H7 (cell line): ENCODE results near the gene HNRNPF. TPM values are rescaled to one million over a fixed set of nuclear protein-coding genes. Genes with fewer than 3 reads are reported as not detected.

Experiments used
- DNase-seq: peaks from one replicate; pipeline ENCODE4 v3.0.0; 2012
- H3K27me3 ChIP-seq: 2 replicates; pipeline ENCODE4 v1.6.0; 2011; ENCODE audit warnings: mild to moderate bottlenecking, low read length; ENCODE audit not compliant: control insufficient read depth, insufficient read depth
- H3K36me3 ChIP-seq: replicated peaks from 2 replicates; pipeline ENCODE4 v1.5.1; 2011; ENCODE audit warnings: low read length; ENCODE audit not compliant: control insufficient read depth, insufficient read depth
- H3K4me3 ChIP-seq: 2 replicates; pipeline ENCODE4 v1.5.1; 2011; ENCODE audit warnings: low read depth, mild to moderate bottlenecking, control low read depth, low read length, moderate library complexity; ENCODE audit not compliant: insufficient read depth
- total RNA-seq: library from RNA; depleted of rRNA; stranded (reverse); fragments of >200 nt; shearing (Covaris generic); gene quantifications from 2 replicates; pipeline ENCODE4 v1.2.3, GENCODE V29; 2014

The HNRNPF gene
- total RNA-seq, 1 experiment from 2014 or later = 328 TPM

DNA sequence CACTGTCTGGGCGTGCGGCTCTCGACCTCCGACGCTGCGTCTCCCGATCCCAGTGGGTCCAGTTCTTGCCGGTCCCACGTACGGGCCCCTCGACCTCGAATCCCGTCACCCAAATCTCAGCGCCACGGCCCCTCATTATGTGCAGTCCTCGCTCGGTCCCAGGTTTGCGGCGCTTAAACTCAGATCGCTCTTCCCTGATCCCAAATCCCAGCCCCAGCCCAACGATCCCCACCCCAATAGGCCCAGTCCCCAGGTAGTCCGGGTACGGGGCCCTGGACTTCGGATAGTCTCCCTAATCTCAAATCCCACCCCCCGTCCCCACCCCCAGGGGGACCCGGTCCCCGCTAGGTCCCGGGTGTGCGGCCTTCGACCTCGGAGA is 666 bp downstream of the HNRNPF start:
- Histone ChIP-seq H3K36me3 (no peaks in the 10 kb centered on the region), H3K27me3 (no peaks in the 10 kb centered on the region), H3K4me3 (peak overlapping the region; percentile 78)
- no peak for DNase-seq

DNA sequence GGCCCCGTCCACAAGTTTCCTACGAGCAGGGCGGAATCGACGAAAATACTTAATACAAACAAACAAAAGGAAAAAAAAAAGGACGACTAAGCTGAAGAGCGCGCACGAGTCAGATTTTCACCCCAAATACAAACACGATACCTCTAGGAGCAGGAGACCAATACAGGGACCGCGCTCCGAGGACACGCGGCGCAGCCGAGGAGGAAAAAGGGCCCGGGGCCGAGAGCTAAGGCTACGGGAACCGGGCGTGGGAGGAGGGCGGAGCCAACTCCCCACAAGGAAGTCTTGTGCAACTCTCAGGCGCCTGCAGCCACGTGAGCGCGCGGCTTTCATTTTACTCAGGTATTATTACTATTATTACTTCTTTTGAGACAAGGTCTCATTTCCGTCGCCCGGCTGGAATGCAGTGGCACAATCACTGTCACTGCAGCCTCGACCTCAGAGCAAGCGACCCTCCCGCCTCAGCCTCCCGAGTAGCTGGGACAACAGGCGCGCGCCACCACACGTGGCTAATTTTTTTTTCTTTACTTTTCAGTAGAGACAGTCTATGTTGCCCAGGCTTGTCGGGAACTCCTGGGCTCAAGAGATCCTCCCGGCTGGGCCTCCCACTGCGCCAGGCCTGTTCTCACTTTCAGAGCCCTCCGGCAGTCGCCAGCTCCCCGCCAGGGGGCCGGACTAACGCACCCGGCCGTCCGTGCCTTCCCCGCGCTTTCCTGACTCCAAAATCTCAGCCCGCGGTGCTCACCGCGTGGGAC is 1.2 kb downstream of the HNRNPF start:
- Histone ChIP-seq H3K4me3 (peak overlapping the region; percentile 78), H3K36me3 (no peaks in the 10 kb centered on the region), H3K27me3 (no peaks in the 10 kb centered on the region)
- peak; percentile 89 for DNase-seq

DNA sequence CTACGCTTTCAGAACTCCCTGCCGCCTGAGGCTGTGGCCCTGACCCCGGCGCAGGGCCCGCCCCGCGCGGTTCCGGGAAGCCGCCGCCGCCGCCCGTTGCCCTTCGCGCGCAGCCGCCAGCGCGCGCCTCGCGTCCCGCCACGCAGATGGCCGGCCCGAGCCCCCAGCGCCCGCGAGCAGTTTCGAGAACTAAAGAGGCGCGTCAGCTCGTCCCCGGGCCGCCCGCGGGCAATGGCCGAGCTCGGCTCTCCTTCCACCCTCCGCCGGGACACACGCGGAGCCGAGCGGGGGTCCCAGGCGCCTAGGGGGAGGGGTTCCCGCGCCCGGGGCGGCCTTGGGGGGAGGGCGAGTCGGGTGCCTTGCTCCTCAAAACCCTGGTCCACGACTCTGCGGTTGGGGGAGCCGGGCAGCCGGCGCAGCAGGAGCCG is 1.8 kb downstream of the HNRNPF start:
- peak overlapping the region; percentile 78 for H3K4me3 ChIP-seq
- no peaks in the 10 kb centered on the region for H3K27me3 ChIP-seq
- no peaks in the 10 kb centered on the region for H3K36me3 ChIP-seq
- DNase-seq = peak; percentile 81

- Histone ChIP-seq H3K4me3 (no peak overlapping the region), H3K27me3 (no peaks in the 10 kb centered on the region), H3K36me3 (no peaks in the 10 kb centered on the region)
- no peak for DNase-seq
Measured at GRCh38 chr10:43404704-43405084, 4.3 kb downstream of the HNRNPF start.

- DNase-seq = no peak
- Histone ChIP-seq H3K4me3 (no peak overlapping the region), H3K27me3 (no peaks in the 10 kb centered on the region), H3K36me3 (no peaks in the 10 kb centered on the region)
Measured at GRCh38 chr10:43403911-43404703, 4.9 kb downstream of the HNRNPF start.

DNA sequence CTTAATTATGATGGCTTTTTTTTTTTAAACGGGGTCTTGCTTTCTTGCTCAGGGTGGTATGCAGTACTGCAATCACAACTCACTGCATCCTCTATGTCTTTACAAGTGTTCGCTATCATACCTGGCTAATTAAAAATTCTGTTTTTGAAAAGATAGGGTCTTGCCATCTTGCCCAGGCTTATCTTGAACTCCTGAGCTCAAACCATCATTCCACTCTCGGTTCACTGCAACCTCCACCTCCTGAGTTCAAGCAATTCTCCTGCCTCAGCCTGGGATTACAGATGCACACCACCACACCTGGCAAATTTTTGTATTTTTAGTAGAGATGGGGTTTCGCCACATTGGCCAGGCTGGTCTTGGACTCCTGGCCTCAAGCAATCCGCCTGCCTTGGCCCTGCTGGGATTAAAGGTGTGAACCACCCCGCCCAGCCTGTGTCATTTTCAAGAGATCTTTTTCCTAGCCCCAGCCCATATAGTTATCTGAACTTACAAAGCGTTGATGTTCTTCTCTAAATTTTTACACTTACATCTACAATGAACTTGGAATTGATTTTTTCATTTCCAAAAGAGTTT is 6.0 kb downstream of the HNRNPF start:
- Histone ChIP-seq H3K36me3 (no peaks in the 10 kb centered on the region), H3K4me3 (no peak overlapping the region), H3K27me3 (no peaks in the 10 kb centered on the region)
- no peak for DNase-seq

GRCh38 chr10:43402176-43402575 is 6.8 kb downstream of the HNRNPF start:
- DNase-seq = no peak
- Histone ChIP-seq H3K4me3 (no peak overlapping the region), H3K27me3 (no peaks in the 10 kb centered on the region), H3K36me3 (no peaks in the 10 kb centered on the region)

GRCh38 chr10:43401627-43402026 is 7.4 kb downstream of the HNRNPF start:
- DNase-seq = peak; percentile 82
- no peaks in the 10 kb centered on the region for H3K27me3 ChIP-seq

DNA sequence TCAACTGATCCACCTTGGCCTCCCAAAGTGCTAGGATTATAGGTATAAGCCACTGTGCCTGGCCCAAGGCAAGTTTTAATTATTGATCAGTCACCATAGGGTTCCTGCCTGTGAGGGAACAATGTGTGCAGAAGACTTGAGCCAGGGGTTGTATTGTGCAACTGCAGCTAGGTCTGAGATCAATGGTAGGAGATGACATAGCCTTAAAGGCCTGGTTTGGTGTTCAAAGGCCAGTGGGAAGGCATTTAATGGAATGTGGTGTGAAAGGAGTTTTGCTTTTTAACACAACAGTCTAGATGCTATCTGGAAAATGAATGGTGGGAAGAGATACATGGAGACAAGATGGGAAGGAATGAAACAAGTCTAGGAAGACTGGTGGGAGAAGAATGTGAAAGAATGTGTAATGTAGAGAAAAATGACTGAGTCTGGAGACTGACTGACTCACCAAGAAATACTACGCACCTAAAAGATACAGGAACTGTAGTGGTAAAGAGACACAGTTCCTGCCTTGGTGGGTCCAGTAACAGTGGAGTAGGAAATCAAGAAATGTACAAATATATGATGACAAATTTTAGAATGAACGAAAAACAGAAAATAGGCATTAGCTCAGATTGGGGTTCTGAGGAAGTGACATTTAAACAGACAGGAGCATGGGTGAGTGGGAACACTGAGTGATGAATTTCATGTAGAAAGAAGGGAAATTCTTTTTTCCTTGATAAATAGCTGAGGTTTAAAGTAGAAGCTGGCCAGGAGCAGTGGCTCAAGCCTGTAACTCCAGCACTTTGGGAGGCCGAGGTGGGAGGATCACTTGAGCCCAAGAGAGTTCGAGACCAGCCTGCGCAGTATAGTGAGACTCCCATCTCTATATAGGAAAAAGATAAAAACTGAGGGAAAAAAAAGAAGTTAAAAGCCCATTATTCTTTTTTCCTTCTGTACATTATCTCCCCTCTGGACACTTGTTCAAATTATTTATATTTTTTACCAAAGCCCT is 9.4 kb downstream of the HNRNPF start:
- Histone ChIP-seq H3K36me3 (peaks cover under 1% of the 10 kb centered on the region), H3K4me3 (no peak overlapping the region), H3K27me3 (no peaks in the 10 kb centered on the region)
- no peak for DNase-seq

More at GRCh38 chr10:43401627-43402026, 7.4 kb downstream of the HNRNPF start:
- no peak overlapping the region for H3K4me3 ChIP-seq
- no peaks in the 10 kb centered on the region for H3K36me3 ChIP-seq

- Histone ChIP-seq H3K36me3 (peaks cover 7% of the 10 kb centered on the region), H3K27me3 (no peaks in the 10 kb centered on the region), H3K4me3 (no peak overlapping the region)
- no peak for DNase-seq
Measured at GRCh38 chr10:43398939-43399319, 10.1 kb downstream of the HNRNPF start.

DNA sequence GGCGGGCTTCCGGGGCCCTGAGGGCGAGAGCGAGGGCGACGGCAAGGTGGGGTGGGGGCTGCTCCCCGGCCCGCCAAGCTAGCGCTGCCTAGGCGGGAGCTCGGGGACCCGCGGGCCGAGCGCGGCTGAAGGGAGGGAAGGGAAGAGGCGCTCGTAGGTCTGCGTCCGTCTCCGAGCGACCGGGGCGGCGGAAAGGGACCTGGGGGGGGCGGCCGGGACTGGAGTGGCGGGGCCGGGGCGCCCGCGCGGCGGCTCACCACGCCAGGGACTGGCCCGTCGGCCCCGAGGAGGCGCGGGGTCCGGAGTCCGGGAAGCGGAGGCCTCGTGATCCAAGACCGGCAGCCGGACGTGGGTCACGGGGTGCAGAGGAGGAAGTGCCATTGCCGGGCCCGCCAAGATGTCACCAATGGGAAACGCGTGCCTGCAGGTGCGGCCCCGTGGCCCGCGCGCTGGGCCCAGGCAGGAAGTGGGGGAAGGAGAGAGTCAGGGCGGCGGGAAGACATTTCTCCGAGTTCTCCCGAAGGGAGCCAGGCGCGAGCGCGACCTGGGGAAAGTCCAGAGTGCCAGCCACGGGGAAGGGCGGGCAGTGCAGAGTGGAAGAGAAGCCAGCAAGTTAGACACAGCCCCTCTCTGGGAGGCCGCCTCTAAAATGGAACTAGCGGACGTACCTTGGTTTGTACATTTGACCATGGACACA is 11.9 kb downstream of the HNRNPF start:
- DNase-seq = peak; percentile 95
- Histone ChIP-seq H3K36me3 (peaks cover 20% of the 10 kb centered on the region), H3K4me3 (peak overlapping the region; percentile 90)

GRCh38 chr10:43396061-43396927 is 12.7 kb downstream of the HNRNPF start:
- DNase-seq = peak; percentile 96
- Histone ChIP-seq H3K36me3 (peaks cover 26% of the 10 kb centered on the region), H3K4me3 (peak overlapping the region; percentile 90), H3K27me3 (no peaks in the 10 kb centered on the region)

More for the DNA sequence above, 11.9 kb downstream of the HNRNPF start:
- H3K27me3 ChIP-seq = no peaks in the 10 kb centered on the region

DNA sequence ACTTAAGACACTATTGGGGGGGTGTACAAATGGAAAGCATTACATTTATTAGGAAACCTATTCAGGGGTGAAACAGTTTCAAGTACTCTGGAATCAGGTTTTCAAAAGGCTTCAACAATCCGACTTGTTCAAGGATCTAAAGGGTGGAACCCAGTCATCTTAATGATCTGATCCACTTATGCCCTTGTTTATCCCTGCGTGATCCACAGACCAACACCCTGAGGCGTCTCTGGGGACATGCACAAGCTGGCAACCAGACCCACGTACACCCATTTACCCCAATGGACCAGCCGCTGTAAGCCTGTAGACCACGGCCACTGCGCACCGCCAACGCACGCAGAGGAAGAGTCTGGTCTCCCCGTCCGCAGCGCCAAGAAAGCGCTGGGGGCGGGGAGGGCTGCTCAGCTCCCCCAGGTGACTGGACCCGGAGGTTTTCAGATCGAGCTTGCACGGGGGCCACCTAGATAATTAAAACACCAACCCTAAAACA is 13.4 kb downstream of the HNRNPF start:
- Histone ChIP-seq H3K4me3 (peak overlapping the region; percentile 90), H3K27me3 (no peaks in the 10 kb centered on the region), H3K36me3 (peaks cover 30% of the 10 kb centered on the region)
- no peak for DNase-seq
